ENCODE results near the gene ADAMTS10.
"Not testable (repeated sequence)": the region's sequence is repeated elsewhere in the genome, so short reads cannot be mapped to it uniquely, and the experiment has no call there.

The ADAMTS10 gene

GRCh38 chr19:8639821-8640401 is 29.4 kb upstream of the ADAMTS10 start:
- ChIA-PET POLR2A (interaction anchor here (0.7 kb wide), 1 partner anchor 71 kb away, joined by 9 read pairs; no protein-coding TSS in a partner anchor), CTCF (interaction anchor here (3.8 kb wide), 1 partner anchor 15 kb away, joined by 17 read pairs; no protein-coding TSS in a partner anchor)
- TF ChIP-seq CTCF (IDR thresholded peaks at IDR 0.05; ENCODE audit: control extremely low read depth, extremely low read depth, low read depth, missing control alignments) = no peak
- DNase-seq (ENCODE audit: extremely low spot score) = no peak

GRCh38 chr19:8638078-8638619 is 27.6 kb upstream of the ADAMTS10 start:
- POLR2A ChIA-PET = no interaction called here
- TF ChIP-seq CTCF (IDR thresholded peaks at IDR 0.05; ENCODE audit: control extremely low read depth, extremely low read depth, low read depth, missing control alignments) = no peak

GRCh38 chr19:8637070-8637469 is 26.6 kb upstream of the ADAMTS10 start:
- DNase-seq (ENCODE audit: extremely low spot score); POLR2A ChIA-PET: not testable (repeated sequence)
- CTCF ChIA-PET = interaction anchor here (0.6 kb wide), 1 partner anchor 59 kb away, joined by 3 read pairs; no protein-coding TSS in a partner anchor

More at GRCh38 chr19:8638078-8638619, 27.6 kb upstream of the ADAMTS10 start:
- CTCF ChIA-PET = no interaction called here
- no peak for DNase-seq (ENCODE audit: extremely low spot score)

- no peak for DNase-seq (ENCODE audit: extremely low spot score)
- TF ChIP-seq CTCF (IDR thresholded peaks at IDR 0.05; ENCODE audit: control extremely low read depth, extremely low read depth, low read depth, missing control alignments) = no peak
- CTCF ChIA-PET = no interaction called here
- POLR2A ChIA-PET = no interaction called here
These were observed 24.9 kb upstream of the ADAMTS10 start for GRCh38 chr19:8635422-8635821.

- DNase-seq (ENCODE audit: extremely low spot score) = no peak
- POLR2A ChIA-PET = no interaction called here
- no peak for TF ChIP-seq CTCF (IDR thresholded peaks at IDR 0.05; ENCODE audit: control extremely low read depth, extremely low read depth, low read depth, missing control alignments)
- CTCF ChIA-PET = interaction anchor here (1.0 to 1.6 kb wide), 2 partner anchors 22 to 41 kb away, joined by 3 to 5 read pairs; no protein-coding TSS in a partner anchor
These were observed 20.9 kb upstream of the ADAMTS10 start for GRCh38 chr19:8631425-8631819.

GRCh38 chr19:8630796-8631424 is 20.4 kb upstream of the ADAMTS10 start:
- no peak for DNase-seq (ENCODE audit: extremely low spot score)
- ChIA-PET CTCF (interaction anchor here (1.0 to 1.6 kb wide), 2 partner anchors 23 to 40 kb away, joined by 3 to 5 read pairs; no protein-coding TSS in a partner anchor), POLR2A (no interaction called here)
- TF ChIP-seq CTCF (IDR thresholded peaks at IDR 0.05; ENCODE audit: control extremely low read depth, extremely low read depth, low read depth, missing control alignments) = no peak
